SU-DHL-6 (cell line): ENCODE data around the gene NCOA1.

Experiments used
- H2AFZ ChIP-seq: fragments of 200-600 bp; sonication (generic); 2 replicates; pipeline ENCODE4 v1.6.1; 2014; ENCODE audit warnings: low read depth, mild to moderate bottlenecking, moderate library complexity, mixed read lengths, antibody characterized with exemption, low read length; ENCODE audit not compliant: severe bottlenecking
- H3F3A ChIP-seq: fragments of 200-600 bp; shearing (Covaris generic); 2 replicates; pipeline ENCODE4 v1.6.0; 2016; ENCODE audit warnings: antibody characterized with exemption, mild to moderate bottlenecking; ENCODE audit not compliant: insufficient read depth
- H3K27ac ChIP-seq: fragments of 200-600 bp; sonication (generic); 2 replicates; pipeline ENCODE4 v1.5.1; 2016; ENCODE audit warnings: low read depth, mild to moderate bottlenecking, low read length, moderate library complexity, mixed read lengths
- H3K27me3 ChIP-seq: fragments of 200-600 bp; sonication (generic), shearing (Covaris generic); 2 replicates; pipeline ENCODE4 v1.6.0; 2014; ENCODE audit warnings: mild to moderate bottlenecking, low read length
- H3K36me3 ChIP-seq: fragments of 200-600 bp; sonication (generic); 2 replicates; pipeline ENCODE4 v1.6.1; 2014; ENCODE audit warnings: mild to moderate bottlenecking, low read length, mixed read lengths
- H3K4me2 ChIP-seq: fragments of 300-600, 200-600 bp; shearing (Covaris generic), sonication (generic); 2 replicates; pipeline ENCODE4 v1.6.0; 2014; ENCODE audit warnings: low read length, low read depth, mild to moderate bottlenecking; ENCODE audit not compliant: poor library complexity, severe bottlenecking
- H3K4me3 ChIP-seq: fragments of 200-600 bp; sonication (generic); 2 replicates; pipeline ENCODE4 v1.5.1; 2014; ENCODE audit warnings: antibody characterized with exemption, low read length, mild to moderate bottlenecking, mixed read lengths; ENCODE audit not compliant: insufficient read depth, poor library complexity, severe bottlenecking
- H3K79me2 ChIP-seq: fragments of 200-600 bp; sonication (generic); 2 replicates; pipeline ENCODE4 v1.6.1; 2014; ENCODE audit warnings: mild to moderate bottlenecking, low read length, moderate library complexity; ENCODE audit not compliant: insufficient read depth
- H3K9ac ChIP-seq: fragments of 200-600 bp; sonication (generic); 2 replicates; pipeline ENCODE4 v1.7.0; 2014; ENCODE audit warnings: mild to moderate bottlenecking, low read length
- H3K9me2 ChIP-seq: fragments of 200-600 bp; sonication (generic); replicated peaks from 2 replicates; pipeline ENCODE4 v1.6.1; 2014; ENCODE audit warnings: low read length; ENCODE audit not compliant: insufficient read depth
- H3K9me3 ChIP-seq: fragments of 200-600 bp; sonication (generic); 2 replicates; pipeline ENCODE4 v1.6.1; 2014; ENCODE audit warnings: low read length, mixed read lengths; ENCODE audit not compliant: insufficient read depth
- H4K20me1 ChIP-seq: fragments of 200-600 bp; sonication (generic); 2 replicates; pipeline ENCODE4 v1.6.1; 2014; ENCODE audit warnings: low read depth, mild to moderate bottlenecking, antibody characterized with exemption, low read length, moderate library complexity, mixed read lengths
- EZH2phosphoT487 ChIP-seq: fragments of 200-600 bp; sonication (generic), shearing (Covaris generic); conservative IDR thresholded peaks from 2 replicates; pipeline ENCODE4 v1.6.1; 2018; ENCODE audit warnings: mild to moderate bottlenecking, antibody characterized with exemption, low read length, moderate library complexity, mixed read lengths
- TF ChIP-seq, protein P1 (sequence below): fragments of 200-600 bp; sonication (generic); IDR thresholded peaks from one replicate; pipeline ENCODE4 v1.5.1; 2017; ENCODE audit warnings: antibody characterized with exemption, mild to moderate bottlenecking, low read length, moderate library complexity; ENCODE audit not compliant: insufficient read depth, poor library complexity, severe bottlenecking

Gene NCOA1

DNA sequence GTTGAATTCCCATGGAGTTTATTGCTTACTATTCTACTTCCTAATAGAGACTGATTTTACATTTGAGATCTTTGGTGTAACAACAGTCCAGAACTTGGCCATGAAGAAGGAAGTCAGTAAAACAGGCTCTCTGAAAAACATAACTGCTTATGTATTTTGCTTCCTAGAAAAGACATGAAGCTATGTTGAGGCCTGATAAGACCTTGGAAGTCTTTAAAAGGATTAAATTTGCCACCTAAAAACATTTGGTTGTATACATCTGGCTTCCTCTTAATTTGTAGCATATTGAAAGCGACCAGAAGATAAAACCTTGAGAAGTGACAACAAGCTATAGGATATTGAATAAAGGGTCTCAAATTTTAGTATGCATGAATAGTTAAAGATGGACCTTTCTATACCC, 265.7 kb downstream of the NCOA1 start:
- Histone ChIP-seq H3K9me2 (no peaks in the 10 kb centered on the region), H3K36me3 (no peaks in the 10 kb centered on the region)

DNA sequence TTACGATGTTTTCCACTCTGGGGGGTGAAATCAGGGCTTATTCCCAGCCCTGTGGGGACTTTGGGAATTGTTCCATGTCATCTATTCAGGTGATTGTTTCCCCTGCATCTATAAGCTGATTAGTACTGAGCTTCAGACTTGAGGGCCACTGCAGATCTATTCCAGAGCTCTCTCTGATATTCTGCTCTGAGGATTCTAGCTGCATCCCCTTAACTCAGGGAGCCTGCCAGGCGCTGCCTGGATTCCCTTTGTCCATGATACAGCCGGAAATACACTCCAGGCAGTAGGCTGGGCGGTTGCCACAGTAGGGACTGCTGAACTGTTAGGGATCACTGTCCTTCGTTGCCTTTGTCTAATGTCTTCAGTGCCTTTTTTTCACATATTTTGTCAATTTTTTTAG, 270.8 kb downstream of the NCOA1 start:
- TF ChIP-seq EZH2phosphoT487, result no peak
- TF ChIP-seq, protein P1, sequence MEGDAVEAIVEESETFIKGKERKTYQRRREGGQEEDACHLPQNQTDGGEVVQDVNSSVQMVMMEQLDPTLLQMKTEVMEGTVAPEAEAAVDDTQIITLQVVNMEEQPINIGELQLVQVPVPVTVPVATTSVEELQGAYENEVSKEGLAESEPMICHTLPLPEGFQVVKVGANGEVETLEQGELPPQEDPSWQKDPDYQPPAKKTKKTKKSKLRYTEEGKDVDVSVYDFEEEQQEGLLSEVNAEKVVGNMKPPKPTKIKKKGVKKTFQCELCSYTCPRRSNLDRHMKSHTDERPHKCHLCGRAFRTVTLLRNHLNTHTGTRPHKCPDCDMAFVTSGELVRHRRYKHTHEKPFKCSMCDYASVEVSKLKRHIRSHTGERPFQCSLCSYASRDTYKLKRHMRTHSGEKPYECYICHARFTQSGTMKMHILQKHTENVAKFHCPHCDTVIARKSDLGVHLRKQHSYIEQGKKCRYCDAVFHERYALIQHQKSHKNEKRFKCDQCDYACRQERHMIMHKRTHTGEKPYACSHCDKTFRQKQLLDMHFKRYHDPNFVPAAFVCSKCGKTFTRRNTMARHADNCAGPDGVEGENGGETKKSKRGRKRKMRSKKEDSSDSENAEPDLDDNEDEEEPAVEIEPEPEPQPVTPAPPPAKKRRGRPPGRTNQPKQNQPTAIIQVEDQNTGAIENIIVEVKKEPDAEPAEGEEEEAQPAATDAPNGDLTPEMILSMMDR, result no peak
- Histone ChIP-seq H2AFZ (no peak overlapping the region), H4K20me1 (no peaks in the 10 kb centered on the region), H3K79me2 (no peaks in the 10 kb centered on the region), H3K9me2 (no peaks in the 10 kb centered on the region), H3K9me3 (no peaks in the 10 kb centered on the region), H3K4me3 (no peak overlapping the region), H3F3A (no peaks in the 10 kb centered on the region), H3K27me3 (no peaks in the 10 kb centered on the region), H3K9ac (no peak overlapping the region), H3K4me2 (no peak overlapping the region), H3K27ac (no peak overlapping the region), H3K36me3 (no peaks in the 10 kb centered on the region)

More for the DNA sequence above, 265.7 kb downstream of the NCOA1 start:
- no peak overlapping the region for H2AFZ ChIP-seq
- H3K27me3 ChIP-seq, result no peaks in the 10 kb centered on the region
- no peak overlapping the region for H3K4me3 ChIP-seq
- H3K9me3 ChIP-seq, result no peaks in the 10 kb centered on the region
- H3K79me2 ChIP-seq, result no peaks in the 10 kb centered on the region
- TF ChIP-seq EZH2phosphoT487, result no peak
- TF ChIP-seq, protein P1, result no peak
- H4K20me1 ChIP-seq, result no peaks in the 10 kb centered on the region
- no peak overlapping the region for H3K27ac ChIP-seq
- no peaks in the 10 kb centered on the region for H3F3A ChIP-seq
- H3K4me2 ChIP-seq, result no peak overlapping the region
- H3K9ac ChIP-seq, result no peak overlapping the region

DNA sequence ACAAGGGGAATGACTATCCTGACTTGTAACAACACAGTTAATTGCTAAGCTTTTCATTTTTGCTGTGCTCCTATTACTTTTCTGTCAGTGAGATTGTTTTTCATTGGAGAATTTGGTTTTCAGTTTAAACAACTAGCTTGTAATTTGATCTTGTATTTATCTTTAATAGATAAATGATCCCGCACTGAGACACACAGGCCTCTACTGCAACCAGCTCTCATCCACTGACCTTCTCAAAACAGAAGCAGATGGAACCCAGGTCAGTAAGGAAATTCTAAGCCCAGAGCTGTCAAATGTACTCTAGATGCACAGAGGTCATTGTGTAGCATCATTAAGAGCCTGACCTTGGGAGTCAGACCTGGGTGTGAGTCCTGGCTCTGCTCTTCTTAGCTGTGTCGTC, 271.5 kb downstream of the NCOA1 start:
- H3K79me2 ChIP-seq, result no peaks in the 10 kb centered on the region
- H3K9ac ChIP-seq, result no peak overlapping the region
- H3F3A ChIP-seq, result no peaks in the 10 kb centered on the region
- no peak overlapping the region for H3K4me3 ChIP-seq
- no peaks in the 10 kb centered on the region for H3K27me3 ChIP-seq
- H3K27ac ChIP-seq, result no peak overlapping the region
- H2AFZ ChIP-seq, result no peak overlapping the region
- H3K9me3 ChIP-seq, result no peaks in the 10 kb centered on the region
- H4K20me1 ChIP-seq, result no peaks in the 10 kb centered on the region
- no peaks in the 10 kb centered on the region for H3K9me2 ChIP-seq
- H3K36me3 ChIP-seq, result no peaks in the 10 kb centered on the region
- TF ChIP-seq EZH2phosphoT487, result no peak
- TF ChIP-seq, protein P1, result no peak
- H3K4me2 ChIP-seq, result no peak overlapping the region

DNA sequence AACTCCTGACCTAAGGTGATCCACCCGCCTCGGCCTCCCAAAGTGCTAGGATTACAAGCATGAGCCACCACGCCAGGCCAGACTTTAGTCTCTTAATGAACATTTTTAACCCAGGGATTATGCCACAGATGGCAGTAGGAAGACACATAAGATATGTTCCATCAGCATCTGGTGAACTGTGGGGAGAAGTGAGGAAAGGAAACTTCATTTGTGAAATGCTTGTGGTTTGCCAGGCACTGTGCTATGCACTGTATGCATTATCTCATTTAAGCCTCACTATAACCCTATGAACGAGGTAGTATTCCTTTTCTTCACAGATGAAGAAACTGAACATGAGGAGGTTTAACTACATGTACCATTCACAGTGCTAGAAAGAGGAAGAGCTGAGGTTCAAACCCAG, 272.8 kb downstream of the NCOA1 start:
- no peak overlapping the region for H3K9ac ChIP-seq
- no peaks in the 10 kb centered on the region for H3F3A ChIP-seq
- no peaks in the 10 kb centered on the region for H3K27me3 ChIP-seq
- H3K27ac ChIP-seq, result no peak overlapping the region
- no peaks in the 10 kb centered on the region for H3K36me3 ChIP-seq
- H3K79me2 ChIP-seq, result no peaks in the 10 kb centered on the region
- H3K9me3 ChIP-seq, result no peaks in the 10 kb centered on the region
- H2AFZ ChIP-seq, result no peak overlapping the region
- TF ChIP-seq, protein P1, result no peak
- no peak for TF ChIP-seq EZH2phosphoT487
- H4K20me1 ChIP-seq, result no peaks in the 10 kb centered on the region
- H3K9me2 ChIP-seq, result no peaks in the 10 kb centered on the region
- no peak overlapping the region for H3K4me3 ChIP-seq
- H3K4me2 ChIP-seq, result no peak overlapping the region
